Measurements from ENCODE around the gene TM9SF4. TPM values are rescaled to one million over a fixed set of nuclear protein-coding genes. Genes with fewer than 3 reads are reported as not detected.

The TM9SF4 gene
- total and polyA plus RNA-seq, 2 of the 8 experiments (the other 6 are each of a cell fraction or from before 2014, with no cell fraction given): 38.4 to 68.7 TPM

DNA sequence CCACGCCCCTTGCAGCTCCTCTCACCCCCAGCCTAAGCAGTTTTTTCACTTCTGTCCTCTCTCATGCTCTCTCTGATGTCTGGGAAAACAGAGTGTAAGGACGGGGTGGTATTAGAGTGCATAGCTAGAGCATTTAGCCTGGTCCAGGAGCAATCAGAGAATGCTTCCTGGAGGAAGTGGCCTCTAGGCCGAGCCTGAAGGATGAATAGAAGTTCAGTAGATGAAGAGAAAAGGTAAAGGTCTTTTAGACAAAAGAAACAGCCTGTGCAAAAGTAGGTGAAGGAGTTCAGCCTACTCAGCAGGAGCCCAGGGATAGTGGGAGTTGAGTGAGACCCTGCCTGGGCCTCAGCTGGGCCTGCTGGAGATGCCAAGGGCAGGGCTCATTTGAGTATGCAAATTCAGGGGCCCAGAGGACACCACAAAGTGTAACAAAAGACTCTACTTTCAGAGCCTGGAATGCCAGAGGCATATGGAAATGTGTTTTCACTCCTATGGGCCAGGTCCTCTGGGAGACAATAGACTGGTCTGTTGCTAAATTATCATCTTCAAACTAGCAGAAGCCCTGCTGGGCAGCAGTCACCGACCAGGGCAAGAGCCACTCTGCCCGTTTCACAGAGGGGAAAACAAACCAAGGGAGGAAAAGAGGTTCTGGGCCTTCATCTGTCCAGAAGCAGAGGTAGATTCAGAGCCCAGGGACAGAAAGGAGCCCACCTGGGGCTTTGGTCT is 19.7 kb upstream of the TM9SF4 start (continued):
- TF ChIP-seq POLR2AphosphoS5 (IDR thresholded peaks at IDR 0.05; ENCODE audit: low read depth, low read length) (no peak), ATF2 (IDR thresholded peaks at IDR 0.05; ENCODE audit: low read length) (no peak), EGR1 (IDR thresholded peaks at IDR 0.05; ENCODE audit: borderline replicate concordance, low read depth, low read length) (0 out of 2 replicates have a peak, but pooled peaks have one; percentile 28), BCL11A (IDR thresholded peaks at IDR 0.05; ENCODE audit: low read depth in 2 of 2, low read length in 2 of 2) (no peak), SRF (IDR thresholded peaks at IDR 0.05; ENCODE audit: low read depth, low read length) (no peak), ASH2L (IDR thresholded peaks at IDR 0.05; ENCODE audit: low read length) (peak; percentile 67), CREB1 (IDR thresholded peaks at IDR 0.05) (no peak), CBX5 (IDR thresholded peaks at IDR 0.05; ENCODE audit: low read depth, low read length) (no peak), TBP (IDR thresholded peaks at IDR 0.05; ENCODE audit: low read depth, low read length) (no peak), PHF8 (conservative IDR thresholded peaks at IDR 0.05; ENCODE audit: low read depth, low read length) (no peak), ATF3 (IDR thresholded peaks at IDR 0.05; ENCODE audit: insufficient read depth, low read depth, low read length) (no peak), YY1 (IDR thresholded peaks at IDR 0.05; ENCODE audit: low read depth, low read length) (0 out of 2 replicates have a peak, but pooled peaks have one; percentile 7), SP4 (IDR thresholded peaks at IDR 0.05; ENCODE audit: low read length) (no peak), RAD21 (IDR thresholded peaks at IDR 0.05 in 1 of 2, conservative IDR thresholded peaks at IDR 0.05 in 1 of 2; ENCODE audit: low read depth in 2 of 2, low read length in 2 of 2) (no peak; a peak in 1 of 4 replicates), MAFK (IDR thresholded peaks at IDR 0.05; ENCODE audit: low read depth, low read length) (no peak), BACH1 (IDR thresholded peaks at IDR 0.05; ENCODE audit: low read length) (no peak), TAF1 (IDR thresholded peaks at IDR 0.05; ENCODE audit: low read depth, low read length) (no peak; the same call in 1 of the 2 replicates), NANOG (IDR thresholded peaks at IDR 0.05; ENCODE audit: insufficient read depth, low read depth, low read length, poor library complexity, severe bottlenecking) (no peak), CEBPB (IDR thresholded peaks at IDR 0.05; ENCODE audit: low read depth, low read length) (peak; percentile 32; the same call in 1 of the 2 replicates)
- TF ChIP-seq, protein P1, sequence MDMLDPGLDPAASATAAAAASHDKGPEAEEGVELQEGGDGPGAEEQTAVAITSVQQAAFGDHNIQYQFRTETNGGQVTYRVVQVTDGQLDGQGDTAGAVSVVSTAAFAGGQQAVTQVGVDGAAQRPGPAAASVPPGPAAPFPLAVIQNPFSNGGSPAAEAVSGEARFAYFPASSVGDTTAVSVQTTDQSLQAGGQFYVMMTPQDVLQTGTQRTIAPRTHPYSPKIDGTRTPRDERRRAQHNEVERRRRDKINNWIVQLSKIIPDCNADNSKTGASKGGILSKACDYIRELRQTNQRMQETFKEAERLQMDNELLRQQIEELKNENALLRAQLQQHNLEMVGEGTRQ (IDR thresholded peaks at IDR 0.05; ENCODE audit: low read length): no peak

Data from H1 (cell line).